ENCODE results near the gene TMEM131.

DNA sequence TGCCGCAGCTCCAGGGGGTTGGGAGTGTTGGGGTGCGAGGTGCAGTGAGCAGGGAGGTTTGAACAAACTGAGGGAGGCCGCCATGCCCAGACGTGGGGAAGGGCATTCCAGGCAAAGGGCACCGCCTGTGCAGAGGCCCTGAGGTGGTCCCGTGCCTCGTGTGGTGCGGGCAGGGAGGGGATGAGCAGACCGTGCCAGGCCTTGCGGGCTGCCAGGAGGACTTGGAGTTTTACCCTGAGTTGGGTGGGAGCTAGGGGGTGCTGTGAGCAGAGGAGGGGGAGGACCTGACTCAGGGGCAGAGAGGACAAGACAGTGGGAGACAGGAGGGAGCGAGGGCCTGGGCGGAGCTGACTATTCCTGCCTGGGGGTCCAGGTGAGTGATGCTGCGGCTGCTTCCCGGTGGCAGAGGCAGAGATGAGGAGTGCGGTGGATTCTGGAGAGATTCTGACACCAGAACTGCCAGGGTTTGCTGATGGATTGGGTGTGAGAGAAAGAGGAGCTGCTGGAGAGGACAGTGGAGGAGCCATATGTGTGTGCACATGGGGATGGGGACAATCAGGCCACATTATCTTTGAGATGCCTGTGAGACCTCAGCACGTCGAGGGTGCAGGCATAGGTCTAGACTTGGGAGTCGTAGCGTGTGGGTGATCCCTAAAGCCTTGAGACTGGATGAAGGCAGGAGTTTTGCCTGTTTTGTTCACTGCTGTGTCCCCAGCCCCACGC is 259.0 kb downstream of the TMEM131 start:
- TF ChIP-seq, protein P1, sequence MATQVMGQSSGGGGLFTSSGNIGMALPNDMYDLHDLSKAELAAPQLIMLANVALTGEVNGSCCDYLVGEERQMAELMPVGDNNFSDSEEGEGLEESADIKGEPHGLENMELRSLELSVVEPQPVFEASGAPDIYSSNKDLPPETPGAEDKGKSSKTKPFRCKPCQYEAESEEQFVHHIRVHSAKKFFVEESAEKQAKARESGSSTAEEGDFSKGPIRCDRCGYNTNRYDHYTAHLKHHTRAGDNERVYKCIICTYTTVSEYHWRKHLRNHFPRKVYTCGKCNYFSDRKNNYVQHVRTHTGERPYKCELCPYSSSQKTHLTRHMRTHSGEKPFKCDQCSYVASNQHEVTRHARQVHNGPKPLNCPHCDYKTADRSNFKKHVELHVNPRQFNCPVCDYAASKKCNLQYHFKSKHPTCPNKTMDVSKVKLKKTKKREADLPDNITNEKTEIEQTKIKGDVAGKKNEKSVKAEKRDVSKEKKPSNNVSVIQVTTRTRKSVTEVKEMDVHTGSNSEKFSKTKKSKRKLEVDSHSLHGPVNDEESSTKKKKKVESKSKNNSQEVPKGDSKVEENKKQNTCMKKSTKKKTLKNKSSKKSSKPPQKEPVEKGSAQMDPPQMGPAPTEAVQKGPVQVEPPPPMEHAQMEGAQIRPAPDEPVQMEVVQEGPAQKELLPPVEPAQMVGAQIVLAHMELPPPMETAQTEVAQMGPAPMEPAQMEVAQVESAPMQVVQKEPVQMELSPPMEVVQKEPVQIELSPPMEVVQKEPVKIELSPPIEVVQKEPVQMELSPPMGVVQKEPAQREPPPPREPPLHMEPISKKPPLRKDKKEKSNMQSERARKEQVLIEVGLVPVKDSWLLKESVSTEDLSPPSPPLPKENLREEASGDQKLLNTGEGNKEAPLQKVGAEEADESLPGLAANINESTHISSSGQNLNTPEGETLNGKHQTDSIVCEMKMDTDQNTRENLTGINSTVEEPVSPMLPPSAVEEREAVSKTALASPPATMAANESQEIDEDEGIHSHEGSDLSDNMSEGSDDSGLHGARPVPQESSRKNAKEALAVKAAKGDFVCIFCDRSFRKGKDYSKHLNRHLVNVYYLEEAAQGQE (IDR thresholded peaks at IDR 0.05; ENCODE audit: low read depth, low read length), result no peak
- TF ChIP-seq HDAC6 (IDR thresholded peaks at IDR 0.05; ENCODE audit: unreplicated experiment) (no peak), GATAD2B (conservative IDR thresholded peaks at IDR 0.05; ENCODE audit: low read depth) (no peak), BCL11A (IDR thresholded peaks at IDR 0.05; ENCODE audit: low read depth, low read length) (no peak), YY1 (IDR thresholded peaks at IDR 0.05; ENCODE audit: low read depth, low read length) (no peak), ZBTB4 (CRISPR knock-in tag; IDR thresholded peaks at IDR 0.05) (no peak), NR2F1 (conservative IDR thresholded peaks at IDR 0.05) (no peak), POLR2A (IDR thresholded peaks at IDR 0.05; ENCODE audit: low read depth, low read length) (no peak), MYC (IDR thresholded peaks at IDR 0.05; ENCODE audit: insufficient read depth, insufficient read length, insufficient replicate concordance, low read length, severe bottlenecking) (no peak)
- TF ChIP-seq, protein P2, sequence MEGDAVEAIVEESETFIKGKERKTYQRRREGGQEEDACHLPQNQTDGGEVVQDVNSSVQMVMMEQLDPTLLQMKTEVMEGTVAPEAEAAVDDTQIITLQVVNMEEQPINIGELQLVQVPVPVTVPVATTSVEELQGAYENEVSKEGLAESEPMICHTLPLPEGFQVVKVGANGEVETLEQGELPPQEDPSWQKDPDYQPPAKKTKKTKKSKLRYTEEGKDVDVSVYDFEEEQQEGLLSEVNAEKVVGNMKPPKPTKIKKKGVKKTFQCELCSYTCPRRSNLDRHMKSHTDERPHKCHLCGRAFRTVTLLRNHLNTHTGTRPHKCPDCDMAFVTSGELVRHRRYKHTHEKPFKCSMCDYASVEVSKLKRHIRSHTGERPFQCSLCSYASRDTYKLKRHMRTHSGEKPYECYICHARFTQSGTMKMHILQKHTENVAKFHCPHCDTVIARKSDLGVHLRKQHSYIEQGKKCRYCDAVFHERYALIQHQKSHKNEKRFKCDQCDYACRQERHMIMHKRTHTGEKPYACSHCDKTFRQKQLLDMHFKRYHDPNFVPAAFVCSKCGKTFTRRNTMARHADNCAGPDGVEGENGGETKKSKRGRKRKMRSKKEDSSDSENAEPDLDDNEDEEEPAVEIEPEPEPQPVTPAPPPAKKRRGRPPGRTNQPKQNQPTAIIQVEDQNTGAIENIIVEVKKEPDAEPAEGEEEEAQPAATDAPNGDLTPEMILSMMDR (IDR thresholded peaks at IDR 0.05 in 2 of 3, conservative IDR thresholded peaks at IDR 0.05 in 1 of 3; ENCODE audit: control insufficient read depth in 2 of 3, extremely low read depth in 1 of 3, insufficient read depth in 1 of 3, low read depth in 3 of 3, low read length in 3 of 3), result no peak

Data from GM12878 (cell line).